Neural cell (in vitro differentiated cells): ENCODE measurements around the gene PLA2G4E. TPM values are rescaled to one million over a fixed set of nuclear protein-coding genes. Genes with fewer than 3 reads are reported as not detected.

Experiments
- H2AFZ ChIP-seq: fragments of 200-600, 300-800 bp; sonication (generic), shearing (Covaris generic); 2 replicates; pipeline ENCODE4 v1.6.0; 2014; ENCODE audit warnings: low read depth, mild to moderate bottlenecking, antibody characterized with exemption, low read length, moderate library complexity
- H3F3A ChIP-seq: fragments of 200-600 bp; shearing (Covaris generic); 2 replicates; pipeline ENCODE4 v1.6.1; 2016; ENCODE audit warnings: mild to moderate bottlenecking, moderate library complexity, mixed read lengths, antibody characterized with exemption, low read length; ENCODE audit not compliant: insufficient read depth, poor library complexity, severe bottlenecking
- H3K27ac ChIP-seq: fragments of 200-600, 300-800 bp; sonication (generic), shearing (Covaris generic); 2 replicates; pipeline ENCODE4 v1.5.1; 2014; ENCODE audit warnings: mild to moderate bottlenecking, low read length, moderate library complexity
- H3K27me3 ChIP-seq: fragments of 300-800, 200-600 bp; sonication (generic), shearing (Covaris generic); 2 replicates; pipeline ENCODE4 v1.6.0; 2014; ENCODE audit warnings: mild to moderate bottlenecking, low read depth, low read length, moderate library complexity; ENCODE audit not compliant: insufficient read depth
- H3K36me3 ChIP-seq: fragments of 300-800, 200-600 bp; sonication (generic), shearing (Covaris generic); 2 replicates; pipeline ENCODE4 v1.5.1; 2014; ENCODE audit warnings: mild to moderate bottlenecking, antibody characterized with exemption, low read length, moderate library complexity; ENCODE audit not compliant: insufficient read depth
- H3K4me2 ChIP-seq: fragments of 300-800, 200-600 bp; sonication (generic), shearing (Covaris generic); 2 replicates; pipeline ENCODE4 v1.6.0; 2014; ENCODE audit warnings: mild to moderate bottlenecking, low read length
- H3K4me3 ChIP-seq: fragments of 300-800, 200-600 bp; sonication (generic), shearing (Covaris generic); 2 replicates; pipeline ENCODE4 v1.5.1; 2014; ENCODE audit warnings: mild to moderate bottlenecking, low read length, moderate library complexity
- H3K79me2 ChIP-seq: fragments of 200-600 bp; shearing (Covaris generic); replicated peaks from 2 replicates; pipeline ENCODE4 v1.6.0; 2014; ENCODE audit warnings: mild to moderate bottlenecking, low read length, moderate library complexity; ENCODE audit not compliant: insufficient read depth
- H3K9ac ChIP-seq: fragments of 300-800, 200-600 bp; sonication (generic), shearing (Covaris generic); 2 replicates; pipeline ENCODE4 v1.6.1; 2016; ENCODE audit warnings: mild to moderate bottlenecking, low read length, mixed read lengths
- H3K9me2 ChIP-seq: fragments of 200-600 bp; shearing (Covaris generic); 2 replicates; pipeline ENCODE4 v1.6.1; 2016; ENCODE audit warnings: mild to moderate bottlenecking, low read length, mixed read lengths; ENCODE audit not compliant: insufficient read depth
- H3K9me3 ChIP-seq: fragments of 200-600, 300-800 bp; sonication (generic), shearing (Covaris generic); 2 replicates; pipeline ENCODE4 v1.6.1; 2016; ENCODE audit warnings: mild to moderate bottlenecking, mixed run types, low read length, moderate library complexity, mixed read lengths
- H4K20me1 ChIP-seq: fragments of 200-600 bp; shearing (Covaris generic); 2 replicates; pipeline ENCODE4 v1.6.1; 2016; ENCODE audit warnings: mild to moderate bottlenecking, mixed run types; ENCODE audit not compliant: insufficient read depth
- CTCF ChIP-seq: fragments of 450-650 bp; IDR thresholded peaks from 2 replicates; pipeline ENCODE4 v1.5.1; 2014; ENCODE audit warnings: antibody characterized with exemption, mild to moderate bottlenecking, moderate library complexity; ENCODE audit not compliant: poor library complexity, severe bottlenecking
- EP300 ChIP-seq: fragments of 450-650 bp; conservative IDR thresholded peaks from 2 replicates; pipeline ENCODE4 v1.6.1; 2014; ENCODE audit warnings: antibody characterized with exemption, mild to moderate bottlenecking, moderate library complexity; ENCODE audit not compliant: poor library complexity, severe bottlenecking
- EZH2 ChIP-seq: fragments of 200-600, 300-800 bp; shearing (Covaris generic), sonication (generic); IDR thresholded peaks from 2 replicates; pipeline ENCODE4 v1.6.1; 2014; ENCODE audit warnings: antibody characterized with exemption, low read length, borderline replicate concordance, mild to moderate bottlenecking; ENCODE audit not compliant: insufficient read depth, poor library complexity, severe bottlenecking
- MXI1 ChIP-seq: fragments of 450-650 bp; conservative IDR thresholded peaks from 2 replicates; pipeline ENCODE4 v1.6.1; 2014; ENCODE audit warnings: antibody characterized with exemption, mild to moderate bottlenecking; ENCODE audit not compliant: poor library complexity, severe bottlenecking
- POLR2AphosphoS5 ChIP-seq: IDR thresholded peaks from 2 replicates; pipeline ENCODE4 v1.6.1; 2012
- RAD21 ChIP-seq: fragments of 450-650 bp; conservative IDR thresholded peaks from 2 replicates; pipeline ENCODE4 v1.6.1; 2014; ENCODE audit warnings: antibody characterized with exemption, mild to moderate bottlenecking, moderate library complexity
- REST ChIP-seq: IDR thresholded peaks from 2 replicates; pipeline ENCODE4 v1.6.1; 2012; ENCODE audit warnings: borderline replicate concordance
- SMC3 ChIP-seq: fragments of 450-650 bp; conservative IDR thresholded peaks from 2 replicates; pipeline ENCODE4 v1.6.1; 2014; ENCODE audit warnings: antibody characterized with exemption, mild to moderate bottlenecking, moderate library complexity; ENCODE audit not compliant: poor library complexity
- TAF1 ChIP-seq: IDR thresholded peaks from 2 replicates; pipeline ENCODE4 v1.6.1; 2012; ENCODE audit warnings: low read depth
- polyA plus RNA-seq: library from polyadenylated mRNA; depleted of rRNA; stranded (reverse); fragments of >200 nt; gene quantifications from 2 replicates; pipeline ENCODE4 v1.2.3, GENCODE V29; 2014

Gene PLA2G4E
- polyA plus RNA-seq, 1 donor from 2014 or later, result not detected

- H3K36me3 ChIP-seq, result no peaks in the 10 kb centered on the region
- H3F3A ChIP-seq, result no peaks in the 10 kb centered on the region
- no peak overlapping the region for H3K4me3 ChIP-seq
- no peaks in the 10 kb centered on the region for H4K20me1 ChIP-seq
- no peak overlapping the region for H2AFZ ChIP-seq
- no peak overlapping the region for H3K4me2 ChIP-seq
- H3K9me3 ChIP-seq, result no peaks in the 10 kb centered on the region
- no peaks in the 10 kb centered on the region for H3K79me2 ChIP-seq
- no peak for TF ChIP-seq CTCF
- TF ChIP-seq RAD21, result no peak
- no peak for TF ChIP-seq POLR2AphosphoS5
- no peak for TF ChIP-seq MXI1
- TF ChIP-seq EP300, result no peak
- no peak for TF ChIP-seq EZH2
- no peak for TF ChIP-seq REST
- TF ChIP-seq SMC3, result no peak
- TF ChIP-seq TAF1, result no peak
- H3K9me2 ChIP-seq, result no peaks in the 10 kb centered on the region
- no peak overlapping the region for H3K9ac ChIP-seq
- no peaks in the 10 kb centered on the region for H3K27me3 ChIP-seq
- no peak overlapping the region for H3K27ac ChIP-seq
Observed at GRCh38 chr15:41955100-41955499, 65.7 kb downstream of the PLA2G4E start.

- Histone ChIP-seq H3K4me2 (no peak overlapping the region), H3K9me2 (no peaks in the 10 kb centered on the region), H3K79me2 (no peaks in the 10 kb centered on the region)
Observed at GRCh38 chr15:41954036-41954435, 66.8 kb downstream of the PLA2G4E start.

More at GRCh38 chr15:41954036-41954435, 66.8 kb downstream of the PLA2G4E start:
- H3K4me3 ChIP-seq, result no peak overlapping the region
- no peak overlapping the region for H3K9ac ChIP-seq
- no peaks in the 10 kb centered on the region for H3K36me3 ChIP-seq
- H4K20me1 ChIP-seq, result no peaks in the 10 kb centered on the region
- no peaks in the 10 kb centered on the region for H3K27me3 ChIP-seq
- H3F3A ChIP-seq, result no peaks in the 10 kb centered on the region
- no peaks in the 10 kb centered on the region for H3K9me3 ChIP-seq
- TF ChIP-seq REST (no peak), SMC3 (no peak), EP300 (no peak), POLR2AphosphoS5 (no peak), TAF1 (no peak), RAD21 (no peak), MXI1 (no peak), EZH2 (no peak), CTCF (no peak)
- no peak overlapping the region for H3K27ac ChIP-seq
- H2AFZ ChIP-seq, result no peak overlapping the region
